IPS-20b (cell line): Measurements from ENCODE around the gene NCK2.

Source experiments
- H3K27ac ChIP-seq: one replicate; pipeline ENCODE4 v1.5.1; 2013; ENCODE audit warnings: low read length
- H3K27me3 ChIP-seq: 2 replicates; pipeline ENCODE4 v1.6.1; 2013; ENCODE audit warnings: mild to moderate bottlenecking, low read length, inconsistent platforms; ENCODE audit not compliant: insufficient read depth
- H3K36me3 ChIP-seq: 2 replicates; pipeline ENCODE4 v1.6.1; 2013; ENCODE audit warnings: low read depth, mild to moderate bottlenecking, inconsistent platforms, low read length, moderate library complexity; ENCODE audit not compliant: insufficient read depth
- H3K4me1 ChIP-seq: 2 replicates; pipeline ENCODE4 v1.6.1; 2013; ENCODE audit warnings: mild to moderate bottlenecking, control low read depth, inconsistent platforms, low read length, moderate library complexity; ENCODE audit not compliant: insufficient read depth
- H3K4me3 ChIP-seq: 2 replicates; pipeline ENCODE4 v1.5.1; 2013; ENCODE audit warnings: mild to moderate bottlenecking, low read length, inconsistent platforms
- H3K9ac ChIP-seq: 2 replicates; pipeline ENCODE4 v1.6.1; 2013; ENCODE audit warnings: low read depth, mild to moderate bottlenecking, inconsistent platforms, low read length, moderate library complexity
- H3K9me3 ChIP-seq: 2 replicates; pipeline ENCODE4 v1.6.1; 2013; ENCODE audit warnings: mild to moderate bottlenecking, low read depth, low read length, inconsistent platforms; ENCODE audit not compliant: insufficient read depth

The NCK2 gene

DNA sequence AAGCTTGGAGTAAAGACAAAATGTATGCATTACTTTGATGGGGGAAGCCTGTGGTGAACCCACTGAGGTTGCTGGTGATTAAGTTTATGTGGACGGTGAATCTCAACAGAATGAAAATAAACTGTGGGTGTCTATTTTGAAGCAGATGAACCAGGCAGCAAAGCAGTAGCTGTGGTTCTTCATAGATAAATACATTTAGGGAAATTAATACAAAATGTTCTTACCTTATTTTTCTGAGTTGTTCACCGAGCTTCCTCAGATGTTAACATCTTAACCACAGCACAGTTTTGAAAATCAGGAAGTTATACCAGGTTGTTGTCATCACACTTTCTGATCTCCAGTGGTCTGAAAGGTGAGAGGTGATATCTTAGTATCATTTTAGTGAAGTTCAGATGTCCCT, 53.9 kb downstream of the NCK2 start:
- Histone ChIP-seq H3K4me1 (peaks cover 38% of the 10 kb centered on the region), H3K27ac (no peak overlapping the region), H3K9me3 (no peaks in the 10 kb centered on the region), H3K4me3 (no peak overlapping the region), H3K27me3 (no peaks in the 10 kb centered on the region), H3K36me3 (no peaks in the 10 kb centered on the region), H3K9ac (no peak overlapping the region)

- Histone ChIP-seq H3K4me3 (no peak overlapping the region), H3K36me3 (no peaks in the 10 kb centered on the region), H3K9me3 (no peaks in the 10 kb centered on the region), H3K4me1 (peaks cover 36% of the 10 kb centered on the region), H3K27ac (no peak overlapping the region), H3K9ac (no peak overlapping the region), H3K27me3 (no peaks in the 10 kb centered on the region)
Observed at GRCh38 chr2:105800036-105800713, 55.5 kb downstream of the NCK2 start.

DNA sequence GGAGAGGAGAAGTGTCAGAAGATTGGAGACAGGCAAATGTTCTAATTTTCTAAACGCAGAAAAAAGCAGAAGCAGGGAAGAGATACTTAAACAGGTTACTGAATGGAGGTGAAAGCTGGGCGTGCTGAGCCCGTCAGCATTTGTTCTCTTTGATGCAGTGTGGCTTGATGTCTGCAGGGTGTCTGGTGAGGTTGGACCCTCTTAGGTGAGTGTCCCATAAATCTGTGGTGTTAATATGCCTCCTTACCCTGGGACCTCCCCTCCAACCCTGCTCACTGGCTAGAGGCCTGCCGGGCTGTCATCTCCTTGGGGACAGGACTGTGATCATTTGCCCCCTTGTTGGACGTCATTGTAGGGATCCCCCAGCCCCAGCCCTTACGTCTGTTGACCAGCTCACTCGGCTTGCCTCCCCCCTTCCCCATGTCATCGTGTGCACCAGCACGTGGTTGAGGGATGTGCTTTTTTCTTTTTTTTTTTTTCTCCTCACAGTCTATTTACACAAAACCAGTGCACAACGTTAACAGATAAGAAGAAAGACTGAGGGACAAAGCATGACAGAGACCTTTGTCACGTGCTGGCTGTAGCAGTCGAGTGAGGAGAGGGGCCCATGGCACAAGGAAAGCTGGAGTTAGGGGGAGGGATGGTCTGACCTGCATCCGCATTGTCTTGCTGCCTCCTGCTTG, 56.4 kb downstream of the NCK2 start:
- H3K27me3 ChIP-seq: no peaks in the 10 kb centered on the region
- H3K9ac ChIP-seq: no peak overlapping the region
- no peaks in the 10 kb centered on the region for H3K9me3 ChIP-seq
- H3K36me3 ChIP-seq: no peaks in the 10 kb centered on the region
- H3K4me1 ChIP-seq: peaks cover 26% of the 10 kb centered on the region
- H3K27ac ChIP-seq: no peak overlapping the region
- H3K4me3 ChIP-seq: no peak overlapping the region

DNA sequence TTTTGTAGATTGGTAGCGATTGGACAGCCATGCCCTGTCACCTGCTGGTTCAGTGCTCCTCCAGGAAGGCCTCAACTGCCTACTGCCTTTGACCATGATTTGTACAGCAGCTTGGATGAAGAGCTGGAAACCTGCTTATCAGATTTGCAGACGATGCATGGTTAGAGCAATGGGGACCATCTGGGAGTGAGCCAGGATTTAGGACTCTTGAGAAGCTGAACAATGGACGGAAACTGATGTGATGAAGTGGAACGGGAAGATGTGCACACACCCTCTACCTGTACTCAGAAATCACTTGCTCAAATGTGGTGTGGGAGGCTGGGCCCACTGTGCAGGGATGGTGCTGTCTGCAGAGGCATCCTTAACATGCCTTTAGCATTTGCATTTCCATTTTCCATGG, 57.2 kb downstream of the NCK2 start:
- H3K9me3 ChIP-seq: no peaks in the 10 kb centered on the region
- H3K9ac ChIP-seq: no peak overlapping the region
- H3K4me1 ChIP-seq: peaks cover 18% of the 10 kb centered on the region
- H3K27ac ChIP-seq: no peak overlapping the region
- H3K27me3 ChIP-seq: no peaks in the 10 kb centered on the region
- no peaks in the 10 kb centered on the region for H3K36me3 ChIP-seq
- H3K4me3 ChIP-seq: no peak overlapping the region

GRCh38 chr2:105802587-105802986, 57.9 kb downstream of the NCK2 start:
- peaks cover 11% of the 10 kb centered on the region for H3K4me1 ChIP-seq
- no peak overlapping the region for H3K27ac ChIP-seq
- H3K4me3 ChIP-seq: no peak overlapping the region
- H3K9ac ChIP-seq: no peak overlapping the region
- H3K27me3 ChIP-seq: no peaks in the 10 kb centered on the region
- no peaks in the 10 kb centered on the region for H3K36me3 ChIP-seq
- H3K9me3 ChIP-seq: no peaks in the 10 kb centered on the region

GRCh38 chr2:105803337-105803736, 58.6 kb downstream of the NCK2 start:
- H3K27me3 ChIP-seq: no peaks in the 10 kb centered on the region
- no peaks in the 10 kb centered on the region for H3K36me3 ChIP-seq
- H3K9me3 ChIP-seq: no peaks in the 10 kb centered on the region
- H3K4me1 ChIP-seq: peaks cover 5% of the 10 kb centered on the region; the same call in 1 of the 2 replicates
- no peak overlapping the region for H3K4me3 ChIP-seq
- no peak overlapping the region for H3K9ac ChIP-seq
- H3K27ac ChIP-seq: no peak overlapping the region

GRCh38 chr2:105803773-105804172, 59.1 kb downstream of the NCK2 start:
- no peaks in the 10 kb centered on the region for H3K36me3 ChIP-seq
- H3K4me3 ChIP-seq: no peak overlapping the region
- H3K9ac ChIP-seq: no peak overlapping the region
- H3K27ac ChIP-seq: no peak overlapping the region
- peaks cover 10% of the 10 kb centered on the region for H3K4me1 ChIP-seq
- no peaks in the 10 kb centered on the region for H3K9me3 ChIP-seq
- H3K27me3 ChIP-seq: no peaks in the 10 kb centered on the region

- H3K4me3 ChIP-seq: no peak overlapping the region
- no peaks in the 10 kb centered on the region for H3K27me3 ChIP-seq
- peaks cover 14% of the 10 kb centered on the region for H3K4me1 ChIP-seq
- no peak overlapping the region for H3K9ac ChIP-seq
- H3K27ac ChIP-seq: no peak overlapping the region
- no peaks in the 10 kb centered on the region for H3K9me3 ChIP-seq
- H3K36me3 ChIP-seq: no peaks in the 10 kb centered on the region
Observed at GRCh38 chr2:105804266-105804665, 59.6 kb downstream of the NCK2 start.

- Histone ChIP-seq H3K36me3 (no peaks in the 10 kb centered on the region), H3K4me1 (peaks cover 18% of the 10 kb centered on the region), H3K4me3 (no peak overlapping the region), H3K9me3 (no peaks in the 10 kb centered on the region), H3K9ac (no peak overlapping the region), H3K27ac (no peak overlapping the region), H3K27me3 (no peaks in the 10 kb centered on the region)
Observed at GRCh38 chr2:105806996-105807395, 62.3 kb downstream of the NCK2 start.

- no peak overlapping the region for H3K27ac ChIP-seq
- H3K27me3 ChIP-seq: no peaks in the 10 kb centered on the region
- H3K4me3 ChIP-seq: no peak overlapping the region
- H3K9ac ChIP-seq: no peak overlapping the region
- H3K9me3 ChIP-seq: no peaks in the 10 kb centered on the region
- no peaks in the 10 kb centered on the region for H3K36me3 ChIP-seq
- peaks cover 23% of the 10 kb centered on the region for H3K4me1 ChIP-seq
Observed at GRCh38 chr2:105808423-105809096, 63.8 kb downstream of the NCK2 start.

- no peaks in the 10 kb centered on the region for H3K27me3 ChIP-seq
- H3K9ac ChIP-seq: no peak overlapping the region
- peaks cover 23% of the 10 kb centered on the region for H3K4me1 ChIP-seq
- no peaks in the 10 kb centered on the region for H3K36me3 ChIP-seq
- H3K9me3 ChIP-seq: no peaks in the 10 kb centered on the region
- H3K4me3 ChIP-seq: no peak overlapping the region
- no peak overlapping the region for H3K27ac ChIP-seq
Observed at GRCh38 chr2:105809097-105809473, 64.4 kb downstream of the NCK2 start.

- Histone ChIP-seq H3K27me3 (no peaks in the 10 kb centered on the region), H3K4me3 (no peak overlapping the region), H3K9ac (no peak overlapping the region), H3K27ac (no peak overlapping the region), H3K36me3 (no peaks in the 10 kb centered on the region), H3K9me3 (no peaks in the 10 kb centered on the region), H3K4me1 (peaks cover 23% of the 10 kb centered on the region)
Observed at GRCh38 chr2:105809723-105810122, 65.0 kb downstream of the NCK2 start.
